Loucy (cell line): Measurements from ENCODE around the gene GJB1.

Experiments used
- H2AFZ ChIP-seq: fragments of 200-600 bp; sonication (generic); 2 replicates; pipeline ENCODE4 v1.6.0; 2016; ENCODE audit warnings: antibody characterized with exemption, mild to moderate bottlenecking, low read length, moderate library complexity
- H3F3A ChIP-seq: fragments of 200-600 bp; 2 replicates; pipeline ENCODE4 v1.6.0; 2016; ENCODE audit warnings: antibody characterized with exemption, low read depth, mild to moderate bottlenecking
- H3K27me3 ChIP-seq: fragments of 200-600 bp; sonication (generic); 2 replicates; pipeline ENCODE4 v1.6.1; 2014; ENCODE audit warnings: low read length, mild to moderate bottlenecking; ENCODE audit not compliant: insufficient read depth, poor library complexity, severe bottlenecking
- H3K36me3 ChIP-seq: fragments of 200-600 bp; sonication (generic); 2 replicates; pipeline ENCODE4 v1.6.1; 2016; ENCODE audit warnings: low read length; ENCODE audit not compliant: insufficient read depth
- H3K4me1 ChIP-seq: fragments of 200-600 bp; sonication (generic); 2 replicates; pipeline ENCODE4 v1.5.1; 2014; ENCODE audit warnings: low read length, mild to moderate bottlenecking; ENCODE audit not compliant: insufficient read depth, poor library complexity, severe bottlenecking
- H3K4me2 ChIP-seq: fragments of 200-600 bp; sonication (generic); 2 replicates; pipeline ENCODE4 v1.6.0; 2014; ENCODE audit warnings: antibody characterized with exemption, low read length, low read depth, mild to moderate bottlenecking; ENCODE audit not compliant: poor library complexity, severe bottlenecking
- H3K4me3 ChIP-seq: fragments of 200-600 bp; sonication (generic); 2 replicates; pipeline ENCODE4 v1.5.1; 2014; ENCODE audit warnings: low read length, mild to moderate bottlenecking, mixed read lengths; ENCODE audit not compliant: poor library complexity, severe bottlenecking
- H3K79me2 ChIP-seq: fragments of 200-600 bp; sonication (generic); 2 replicates; pipeline ENCODE4 v1.6.1; 2014; ENCODE audit warnings: low read length; ENCODE audit not compliant: insufficient read depth
- H3K9ac ChIP-seq: fragments of 200-600 bp; sonication (generic); 2 replicates; pipeline ENCODE4 v1.6.0; 2014; ENCODE audit warnings: mild to moderate bottlenecking, low read depth, low read length, moderate library complexity; ENCODE audit not compliant: poor library complexity, severe bottlenecking
- H3K9me2 ChIP-seq: fragments of 200-600 bp; sonication (generic); replicated peaks from 2 replicates; pipeline ENCODE4 v1.6.1; 2016; ENCODE audit warnings: low read depth, low read length, mixed read lengths
- H3K9me3 ChIP-seq: fragments of 200-600 bp; sonication (generic); 2 replicates; pipeline ENCODE4 v1.6.1; 2014; ENCODE audit warnings: mild to moderate bottlenecking, antibody characterized with exemption, low read length, low read depth; ENCODE audit not compliant: insufficient read depth
- H4K20me1 ChIP-seq: fragments of 200-600 bp; sonication (generic); 2 replicates; pipeline ENCODE4 v1.6.0; 2014; ENCODE audit warnings: antibody characterized with exemption, low read length, mild to moderate bottlenecking; ENCODE audit not compliant: insufficient read depth, poor library complexity, severe bottlenecking
- CTCF ChIP-seq: fragments of 200-600 bp; sonication (generic); conservative IDR thresholded peaks from 2 replicates; pipeline ENCODE4 v1.5.1; 2014; ENCODE audit warnings: mild to moderate bottlenecking, antibody characterized with exemption, low read length
- EZH2phosphoT487 ChIP-seq: fragments of 200-600 bp; IDR thresholded peaks from 2 replicates; pipeline ENCODE4 v1.6.1; 2018; ENCODE audit warnings: antibody characterized with exemption, mild to moderate bottlenecking, moderate library complexity, borderline replicate concordance

The GJB1 gene

GRCh38 chrX:71191248-71191647, 31.8 kb upstream of the GJB1 start:
- Histone ChIP-seq H3K27me3 (no peaks in the 10 kb centered on the region), H3K9ac (no peak overlapping the region), H3K79me2 (no peaks in the 10 kb centered on the region), H3K4me2 (no peak overlapping the region), H4K20me1 (no peaks in the 10 kb centered on the region), H2AFZ (peak overlapping the region; percentile 78), H3K4me1 (peaks cover 12% of the 10 kb centered on the region), H3K36me3 (no peaks in the 10 kb centered on the region), H3K9me3 (no peaks in the 10 kb centered on the region), H3K9me2 (no peaks in the 10 kb centered on the region), H3K4me3 (no peak overlapping the region), H3F3A (no peaks in the 10 kb centered on the region)
- no peak for TF ChIP-seq CTCF
- TF ChIP-seq EZH2phosphoT487 = no peak

GRCh38 chrX:71195964-71196649, 26.9 kb upstream of the GJB1 start:
- peaks cover 23% of the 10 kb centered on the region for H3K4me1 ChIP-seq
- no peaks in the 10 kb centered on the region for H3K9me3 ChIP-seq
- peak overlapping the region; percentile 82 for H2AFZ ChIP-seq
- no peaks in the 10 kb centered on the region for H3K36me3 ChIP-seq
- no peaks in the 10 kb centered on the region for H3F3A ChIP-seq
- no peaks in the 10 kb centered on the region for H3K79me2 ChIP-seq
- no peaks in the 10 kb centered on the region for H3K9me2 ChIP-seq
- H3K4me3 ChIP-seq = peak overlapping the region; percentile 45
- no peaks in the 10 kb centered on the region for H3K27me3 ChIP-seq
- peak overlapping the region; percentile 70 for H3K4me2 ChIP-seq
- TF ChIP-seq CTCF (no peak), EZH2phosphoT487 (no peak)
- peak overlapping the region; percentile 50 for H3K9ac ChIP-seq
- no peaks in the 10 kb centered on the region for H4K20me1 ChIP-seq

- Histone ChIP-seq H2AFZ (peak overlapping the region; percentile 87), H3K9me2 (no peaks in the 10 kb centered on the region), H3K27me3 (no peaks in the 10 kb centered on the region), H3K9ac (no peak overlapping the region), H3K4me3 (no peak overlapping the region), H4K20me1 (no peaks in the 10 kb centered on the region), H3K36me3 (no peaks in the 10 kb centered on the region), H3K4me2 (peak overlapping the region; percentile 42), H3K4me1 (peaks cover 19% of the 10 kb centered on the region), H3K79me2 (no peaks in the 10 kb centered on the region), H3F3A (no peaks in the 10 kb centered on the region), H3K9me3 (no peaks in the 10 kb centered on the region)
- TF ChIP-seq EZH2phosphoT487 = no peak
- TF ChIP-seq CTCF = no peak
Measured at GRCh38 chrX:71198066-71198465, 25.0 kb upstream of the GJB1 start.
